ENCODE measurements around the gene LCLAT1. TPM values are rescaled to one million over a fixed set of nuclear protein-coding genes. Genes with fewer than 3 reads are reported as not detected.
"Not testable (repeated sequence)": the region's sequence is repeated elsewhere in the genome, so short reads cannot be mapped to it uniquely, and the experiment has no call there.

Gene LCLAT1
- polyA plus RNA-seq, 5 donors = 10.6 to 15.9 (median 12.7) TPM

DNA sequence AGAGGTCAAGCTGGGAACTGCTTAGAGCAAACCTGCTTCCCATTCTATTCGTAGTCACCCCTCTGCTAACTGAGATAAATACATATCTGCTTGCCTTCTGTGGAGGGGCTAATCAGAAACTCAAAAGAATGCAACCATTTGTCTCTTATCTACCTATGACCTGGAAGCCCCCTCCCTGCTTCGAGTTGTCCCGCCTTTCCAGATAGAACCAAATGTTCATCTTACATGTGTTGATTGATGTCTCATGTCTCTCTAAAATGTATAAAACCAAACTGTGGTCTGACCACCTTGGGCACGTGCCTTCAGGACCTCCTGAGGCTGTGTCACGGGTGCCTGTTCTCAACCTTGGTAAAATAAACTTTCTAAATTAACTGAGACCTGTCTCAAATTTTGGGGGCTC, 66.6 kb downstream of the LCLAT1 start:
- DNase-seq = not testable (repeated sequence)

DNA sequence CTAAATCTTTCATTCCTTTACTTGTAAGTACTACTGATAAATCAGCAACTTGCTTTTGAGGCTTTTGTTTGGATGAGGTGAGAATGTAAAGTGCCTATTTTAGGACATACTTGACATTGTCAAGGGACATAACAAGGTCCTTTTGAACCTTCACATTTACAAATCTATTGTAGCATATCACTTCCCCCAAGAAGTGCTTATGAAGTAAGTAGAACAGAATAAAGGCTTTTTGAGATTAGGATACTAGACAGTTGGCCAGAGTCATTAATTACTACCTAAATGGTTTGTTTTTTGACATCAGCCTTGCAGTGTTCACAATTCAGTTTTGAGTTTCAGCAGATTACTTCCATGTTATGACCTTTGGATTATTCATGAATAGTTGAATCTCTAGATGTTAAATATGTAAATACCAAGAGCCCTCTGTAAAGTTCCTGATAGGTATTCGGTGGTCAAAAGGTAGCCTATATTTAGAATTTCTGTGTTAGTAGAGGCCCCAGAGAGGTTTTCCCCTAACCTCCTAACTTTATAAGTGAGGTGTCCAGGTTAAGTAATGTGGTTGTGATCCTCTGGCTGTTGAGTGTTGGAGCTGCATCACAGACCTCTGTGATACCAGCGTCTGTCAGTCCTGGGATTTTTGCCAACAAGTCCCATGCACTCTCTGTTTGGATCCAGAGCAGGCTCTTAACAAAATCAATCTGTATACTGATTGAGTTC, 67.2 kb downstream of the LCLAT1 start:
- peak; percentile 45 to 53 for DNase-seq

DNA sequence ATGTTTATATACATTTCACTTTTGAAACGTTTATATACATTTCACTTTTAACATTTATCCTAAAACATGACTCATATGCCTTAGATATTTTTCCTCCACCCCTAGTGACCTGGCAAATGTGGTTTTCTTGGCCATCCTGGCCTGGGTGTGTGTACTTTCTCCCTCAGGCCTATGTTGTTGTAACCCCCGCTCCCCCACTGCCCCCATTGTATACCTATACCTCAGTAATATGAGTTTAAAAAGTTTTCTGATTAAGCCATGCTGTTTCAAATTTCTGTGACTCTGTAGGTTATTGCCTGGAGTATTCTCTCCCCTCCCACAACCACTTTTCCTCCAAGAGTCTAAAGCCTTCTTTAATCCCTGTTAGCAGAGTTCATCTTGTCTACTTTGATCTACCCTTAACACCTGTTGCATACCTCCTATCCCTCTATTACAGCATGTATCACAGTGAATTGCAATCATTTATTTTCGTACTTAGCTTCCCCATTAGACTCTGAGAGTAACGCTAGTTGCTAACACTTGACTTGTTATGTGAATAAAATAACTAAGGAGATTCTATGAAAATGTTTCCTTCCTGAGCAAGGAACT, 67.9 kb downstream of the LCLAT1 start:
- no peak for DNase-seq

DNA sequence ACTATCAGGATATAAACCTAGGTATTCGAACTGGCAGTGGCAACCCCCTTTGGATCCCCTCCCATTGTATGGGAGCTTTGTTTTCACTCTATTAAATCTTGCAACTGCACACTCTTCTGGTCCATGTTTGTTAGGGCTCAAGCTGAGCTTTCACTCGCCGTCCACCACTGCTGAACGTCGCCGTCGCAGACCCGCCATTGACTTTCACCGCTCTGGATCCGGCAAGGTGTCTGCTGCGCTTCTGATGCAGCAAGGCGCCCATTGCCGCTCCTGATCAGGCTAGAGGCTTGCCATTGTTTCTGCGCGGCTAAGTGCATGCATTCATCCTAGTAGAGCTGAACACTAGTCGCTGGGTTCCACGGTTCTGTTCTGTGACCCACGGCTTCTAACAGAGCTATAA, 69.1 kb downstream of the LCLAT1 start:
- no peak for DNase-seq

DNA sequence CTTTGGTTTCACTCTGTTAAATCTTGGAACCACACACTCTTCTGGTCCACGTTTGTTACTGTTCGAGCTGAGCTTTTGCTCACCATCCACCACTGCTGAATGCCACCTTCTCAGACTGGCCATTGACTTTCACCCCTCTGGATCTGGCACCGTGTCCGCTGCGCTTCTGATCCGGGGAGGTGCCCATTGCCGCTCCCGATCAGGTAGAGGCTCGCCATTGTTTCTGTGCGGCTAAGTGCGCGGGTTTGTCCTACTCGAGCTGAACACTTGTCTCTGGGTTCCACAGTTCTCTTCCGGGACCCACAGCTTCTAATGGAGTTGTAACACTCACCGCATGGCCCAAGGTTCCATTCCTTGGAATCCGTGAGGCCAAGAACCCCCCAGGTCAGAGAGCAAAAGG, 72.8 kb downstream of the LCLAT1 start:
- DNase-seq = no peak

DNA sequence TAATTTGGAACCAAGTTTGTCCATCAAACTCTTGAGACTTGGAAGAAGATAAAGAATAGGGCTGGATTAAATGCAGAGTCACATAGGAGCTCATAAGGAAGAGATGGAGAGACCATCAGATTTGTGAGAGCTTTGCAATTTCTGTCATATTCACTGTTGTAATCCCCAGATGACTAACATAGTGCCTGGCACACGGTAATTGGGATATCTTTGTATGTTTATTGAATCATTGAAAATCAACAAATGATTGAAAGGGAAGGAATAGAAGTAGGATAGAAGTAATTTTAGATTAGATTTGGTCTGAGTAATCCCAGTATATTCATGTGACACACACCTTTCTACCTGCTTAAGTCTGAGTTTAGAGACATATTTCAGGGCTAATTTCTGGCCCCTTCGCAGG, 75.4 kb downstream of the LCLAT1 start:
- DNase-seq = no peak

DNA sequence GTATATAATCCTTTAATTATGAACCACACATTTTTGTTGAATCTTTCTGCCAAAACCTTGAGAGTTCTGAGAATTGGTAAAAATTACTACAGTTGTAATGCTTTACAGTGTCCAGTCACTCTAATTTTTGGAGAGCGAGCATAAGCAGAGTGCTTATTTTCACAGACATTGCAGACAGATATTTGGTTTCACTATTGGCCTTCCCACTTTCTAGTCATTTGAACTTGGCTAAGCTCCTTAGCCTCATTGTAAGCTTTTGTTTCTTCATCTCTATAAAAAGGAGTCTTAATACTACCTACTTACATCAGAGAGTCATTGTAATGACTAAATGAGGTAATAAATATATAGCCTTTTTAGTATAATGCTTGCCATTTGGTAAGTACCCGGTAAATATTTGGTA, 80.4 kb downstream of the LCLAT1 start:
- DNase-seq = no peak

DNA sequence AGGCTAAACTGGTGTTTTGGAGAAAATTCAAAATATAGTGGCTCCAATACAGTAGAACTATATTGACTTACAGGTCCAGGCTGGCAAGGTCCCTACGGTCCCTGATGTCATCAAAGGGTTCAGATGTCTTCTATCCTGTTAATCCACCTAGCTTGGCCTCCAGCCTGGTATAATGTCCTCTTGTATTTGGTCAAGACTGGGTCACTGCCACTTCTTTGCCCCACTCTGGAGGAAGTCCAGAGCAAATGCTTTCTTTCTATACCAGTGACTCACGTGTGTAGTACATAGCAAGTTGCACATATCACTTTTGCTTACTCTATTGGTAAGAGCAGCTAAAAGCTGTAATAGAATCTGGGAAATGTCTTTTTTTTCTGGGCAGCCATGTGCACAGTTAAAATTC, 80.8 kb downstream of the LCLAT1 start:
- no peak for DNase-seq

DNA sequence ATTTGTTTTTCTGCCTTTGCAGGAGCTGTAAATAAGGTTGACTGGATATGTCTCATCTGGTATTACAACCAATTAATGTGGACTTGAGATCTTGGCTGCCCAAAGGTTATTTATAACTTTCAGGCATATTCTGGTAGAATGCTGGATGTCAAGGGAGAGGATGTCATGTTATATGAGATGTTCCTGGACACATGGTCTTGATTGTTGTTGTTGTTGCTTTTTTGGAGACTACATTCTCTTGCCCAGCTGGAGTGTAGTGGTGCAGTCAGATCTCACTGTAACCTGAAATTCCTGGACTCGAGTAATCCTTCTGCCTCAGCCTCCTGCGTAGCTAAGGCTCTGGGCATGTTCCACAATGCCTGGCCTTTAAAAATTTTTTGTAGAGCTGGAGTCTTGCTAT, 83.3 kb downstream of the LCLAT1 start:
- no peak for DNase-seq

DNA sequence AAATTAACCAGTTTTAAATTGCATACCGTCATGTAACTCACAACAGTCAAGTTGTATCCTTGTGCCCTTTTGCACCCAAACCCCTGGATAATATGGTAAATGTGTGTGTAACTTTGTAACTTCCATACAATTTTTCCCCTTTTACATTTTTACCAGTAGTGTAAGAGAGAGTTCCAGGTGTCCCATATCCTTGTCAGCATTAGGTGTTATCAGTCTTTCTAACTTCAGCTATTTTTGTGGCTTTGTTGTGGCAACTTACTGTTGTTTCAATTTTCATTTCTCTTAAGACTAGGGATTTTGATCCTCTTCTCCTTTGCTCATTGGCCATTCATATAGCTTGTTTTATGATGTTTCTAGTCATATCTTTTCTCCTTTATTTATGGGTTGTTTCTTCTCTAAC, 94.6 kb downstream of the LCLAT1 start:
- no peak for DNase-seq

DNA sequence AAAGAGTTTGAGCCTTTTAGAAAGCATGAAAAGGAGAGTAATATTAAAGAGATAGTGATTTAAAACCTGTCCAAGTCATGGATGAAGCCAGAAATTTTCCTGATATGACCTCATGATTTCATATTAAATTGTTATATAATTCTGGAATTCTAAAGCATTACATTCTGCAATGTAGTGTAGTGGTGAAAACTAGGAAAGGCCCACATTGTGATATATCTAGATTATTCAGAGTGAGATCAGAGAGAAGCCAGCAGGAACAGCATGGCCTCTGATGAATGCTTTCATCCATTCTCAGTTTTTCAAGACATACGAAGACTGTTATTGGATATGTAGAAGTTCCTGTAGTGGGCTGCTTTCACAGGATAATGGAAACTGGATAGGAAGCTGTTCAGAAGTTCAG, 98.8 kb downstream of the LCLAT1 start:
- DNase-seq = no peak

DNA sequence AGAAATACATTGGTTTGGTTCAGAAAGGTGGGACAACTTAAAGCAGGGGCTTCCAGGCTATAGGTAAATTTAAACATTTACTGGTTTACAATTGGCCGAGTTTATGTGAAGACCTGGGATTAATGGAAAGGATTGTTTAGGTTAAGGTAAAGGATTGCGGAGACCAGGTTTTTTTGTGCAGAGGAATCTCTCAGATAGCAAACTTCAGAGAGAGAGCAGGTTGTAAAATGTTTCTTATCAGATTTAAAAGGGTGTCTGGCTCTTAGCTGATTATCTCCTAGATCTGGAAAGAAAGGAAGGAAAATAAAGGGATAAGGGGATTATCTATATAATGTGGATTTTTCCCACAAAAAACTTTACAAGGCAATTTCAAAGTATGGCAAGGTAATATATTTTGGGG, 101.3 kb downstream of the LCLAT1 start:
- no peak for DNase-seq

DNA sequence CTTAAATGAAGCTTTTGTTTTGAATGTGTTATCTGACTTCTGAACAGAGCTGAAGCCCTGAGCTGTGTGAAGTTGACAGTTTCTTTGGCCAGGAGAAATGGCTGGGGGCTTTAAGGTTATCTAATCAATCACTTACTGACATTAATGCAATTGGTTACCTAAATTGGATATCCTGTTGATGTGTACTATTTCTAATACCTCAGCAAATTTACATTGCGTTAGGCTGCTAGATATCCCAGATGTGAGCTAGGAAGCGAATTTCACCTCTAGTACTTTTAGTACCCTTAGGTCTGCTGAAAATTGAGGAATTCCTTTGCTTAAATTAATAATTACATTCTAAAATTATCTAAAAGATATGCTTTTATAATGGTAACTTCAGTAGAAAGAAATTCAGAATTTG, 102.0 kb downstream of the LCLAT1 start:
- no peak for DNase-seq

DNA sequence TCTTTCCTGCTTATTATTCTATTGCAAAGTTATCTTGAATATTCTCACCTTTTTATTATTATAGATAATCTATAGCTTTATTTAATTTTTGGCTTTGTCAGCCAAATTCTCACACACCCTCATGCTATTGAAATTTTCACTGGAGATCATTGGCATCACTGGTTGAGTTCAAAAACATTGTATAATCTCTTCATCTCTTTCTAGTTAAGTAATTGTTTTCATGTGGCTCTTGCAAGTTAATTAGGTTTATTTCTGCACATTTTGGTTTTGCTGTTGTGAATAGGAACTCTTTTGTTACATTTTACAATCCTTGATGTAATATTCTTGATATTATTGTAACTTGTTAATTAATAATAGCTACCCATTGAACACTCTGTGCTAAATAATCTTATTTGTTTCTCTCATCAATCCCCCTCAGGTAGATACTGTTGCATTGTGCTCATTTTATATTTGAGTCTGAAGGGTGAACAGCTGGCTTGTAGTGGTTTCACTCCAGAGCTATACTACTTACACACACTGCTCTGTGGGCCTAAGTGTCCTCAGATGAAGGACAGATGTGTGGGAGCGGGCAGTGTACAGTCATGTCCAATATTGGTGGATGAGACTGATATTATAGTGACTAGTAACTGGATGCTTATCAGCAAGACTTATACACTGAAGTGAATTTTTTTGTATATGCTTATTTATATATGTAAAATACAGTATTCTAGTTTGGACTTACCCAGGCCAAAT, 112.7 kb downstream of the LCLAT1 start:
- DNase-seq = peak; percentile 52 to 61

DNA sequence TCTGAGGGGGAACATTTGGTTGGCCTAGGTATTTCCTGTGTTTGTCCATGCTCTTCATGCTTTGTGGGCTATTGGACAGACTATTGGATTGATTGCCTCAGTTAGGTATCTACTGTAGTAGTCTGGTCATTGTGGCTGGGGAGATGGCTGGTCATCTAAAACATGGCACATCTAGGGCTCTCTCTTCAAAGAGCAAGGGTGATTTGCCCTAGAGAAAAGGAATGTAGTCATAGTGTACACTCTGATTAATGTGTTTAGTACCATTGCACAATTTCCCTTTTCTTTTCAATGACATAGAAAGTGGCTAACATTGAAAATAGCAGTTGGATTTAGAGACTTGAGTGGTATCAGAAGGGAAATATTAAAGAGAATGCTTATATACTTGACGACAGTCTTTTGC, 114.3 kb downstream of the LCLAT1 start:
- DNase-seq = no peak

DNA sequence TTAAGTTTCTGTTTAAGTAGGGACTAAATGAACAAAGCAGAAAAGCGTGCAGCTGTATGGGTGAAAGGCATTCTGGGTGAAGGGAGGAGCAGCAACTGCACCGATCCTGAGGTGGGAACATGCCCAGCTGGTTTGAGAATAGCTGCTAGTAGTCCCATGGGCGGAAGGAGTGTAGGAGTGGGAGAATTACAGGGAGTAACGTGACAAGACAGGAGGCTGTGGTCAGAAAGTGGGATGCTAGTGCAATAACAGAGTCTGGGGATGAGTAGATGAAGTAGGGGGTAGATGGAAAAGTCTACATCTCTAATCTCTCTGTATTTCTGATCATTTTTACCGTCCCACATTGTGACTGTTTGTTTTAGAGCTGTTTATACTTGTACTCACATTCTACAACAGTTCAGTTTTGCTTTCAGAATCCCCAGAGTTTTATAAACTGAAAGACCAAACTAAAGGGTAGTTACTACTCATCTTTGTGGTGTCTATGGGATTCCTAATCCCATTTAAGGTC, 118.9 kb downstream of the LCLAT1 start:
- no peak for DNase-seq

DNA sequence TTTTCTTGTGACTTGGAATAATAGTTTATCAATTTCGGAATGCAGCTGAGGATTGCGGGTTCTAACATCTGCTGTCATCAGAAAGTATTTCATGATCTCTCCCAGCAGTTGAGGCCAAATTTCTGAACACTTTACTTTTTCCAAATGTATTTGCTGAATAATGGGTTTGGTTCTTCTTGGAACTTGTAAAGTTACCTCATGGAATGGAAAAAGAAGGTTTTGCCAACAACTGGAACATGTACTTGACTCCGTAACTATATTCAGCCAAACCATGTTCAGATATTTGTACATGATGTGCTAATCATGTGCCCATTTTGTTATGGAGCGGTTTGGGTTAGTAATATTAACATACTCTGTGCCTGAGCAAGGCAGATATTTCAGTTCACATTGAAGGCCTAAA, 119.6 kb downstream of the LCLAT1 start:
- DNase-seq = no peak

DNA sequence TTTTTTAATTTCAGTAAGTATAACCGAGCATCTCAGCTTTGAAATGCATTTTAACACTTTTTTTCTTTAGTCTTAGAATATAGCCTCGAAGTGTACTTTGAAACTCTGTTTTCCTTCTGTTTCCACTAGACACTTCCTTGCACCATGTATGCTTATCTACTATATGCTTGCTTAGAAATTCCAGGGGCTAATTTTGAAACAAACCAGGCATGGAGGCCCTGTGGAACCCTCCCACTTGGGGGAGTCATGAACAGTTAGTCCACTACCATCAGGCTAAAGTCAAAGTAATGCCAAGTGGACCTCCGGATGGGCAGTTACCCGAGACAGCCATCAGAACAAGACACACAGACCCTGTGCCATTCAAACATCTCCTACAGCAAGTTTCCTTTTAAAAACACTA, 120.3 kb downstream of the LCLAT1 start:
- DNase-seq = no peak

DNA sequence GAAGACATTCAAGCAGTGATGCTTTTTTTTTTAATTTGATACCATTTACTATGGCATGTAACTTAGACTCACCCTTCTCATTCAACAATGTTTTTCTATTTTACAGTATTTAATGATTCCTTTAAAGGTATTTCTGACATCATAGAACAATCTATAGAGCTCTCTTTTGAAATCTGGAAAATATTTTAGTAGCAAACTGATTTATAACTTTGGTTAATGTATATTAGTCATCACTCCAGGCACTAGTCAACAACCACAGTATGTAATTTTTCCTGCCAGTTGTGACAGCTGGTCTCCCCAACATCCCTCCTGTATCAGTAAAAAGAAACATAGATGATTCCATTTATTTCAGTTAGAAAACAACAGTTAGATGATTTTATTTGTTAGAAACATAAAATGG, 122.9 kb downstream of the LCLAT1 start:
- DNase-seq = no peak

DNA sequence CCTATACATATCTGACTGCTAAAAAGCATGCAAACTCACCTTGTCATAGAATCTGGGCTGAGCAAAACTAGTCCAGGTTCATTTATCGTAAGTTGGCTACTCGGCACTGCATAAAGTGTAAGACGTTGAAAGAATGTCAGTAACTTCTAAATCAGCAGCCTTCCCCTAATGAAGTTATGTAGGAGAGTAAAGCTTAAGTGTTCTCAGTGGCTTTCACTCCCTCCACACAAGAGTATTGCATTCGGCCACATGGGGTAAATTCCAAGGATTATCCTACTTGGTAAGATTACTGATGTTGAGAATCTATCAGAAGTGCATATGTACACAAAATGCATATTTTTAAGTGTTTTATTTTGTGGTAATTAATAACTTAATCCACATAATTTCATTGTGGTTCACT, 130.1 kb downstream of the LCLAT1 start:
- DNase-seq = no peak

DNA sequence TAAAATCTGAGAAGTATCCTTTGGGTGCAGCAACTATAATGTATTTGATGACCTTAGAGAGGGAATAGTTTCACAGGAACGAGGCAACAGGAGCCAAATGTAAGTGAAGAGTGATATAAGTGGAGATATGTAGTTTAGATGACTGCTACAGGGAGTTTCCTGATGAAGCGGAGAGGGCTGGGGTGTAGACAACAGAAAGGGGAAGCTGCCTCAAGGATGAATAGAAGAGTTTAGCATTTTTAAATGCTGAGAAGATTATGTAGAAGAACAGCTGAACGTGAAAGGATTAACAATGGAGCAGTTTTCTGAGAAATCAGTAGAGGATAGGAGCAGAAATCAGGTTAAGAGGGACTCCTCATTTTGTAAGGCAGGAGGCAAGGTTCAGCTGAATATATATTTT, 133.3 kb downstream of the LCLAT1 start:
- DNase-seq = no peak

DNA sequence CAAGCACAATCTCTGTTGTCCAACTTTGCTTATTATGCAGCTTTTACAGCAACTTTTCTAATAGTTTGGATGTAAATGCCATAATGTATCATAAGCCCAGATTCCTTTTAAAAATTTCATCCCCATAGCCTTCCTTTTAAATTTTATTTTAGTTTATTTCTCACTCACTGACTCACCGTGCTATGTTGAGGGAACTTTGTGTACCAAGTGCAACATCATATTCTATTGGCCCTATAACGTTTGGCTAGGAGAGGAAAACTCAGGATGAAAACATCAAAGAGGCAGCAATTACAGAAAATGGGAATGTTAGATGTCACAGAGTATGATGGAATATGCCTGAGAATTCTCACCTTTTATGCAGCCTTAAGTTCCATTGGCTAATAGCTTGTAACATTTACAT, 135.5 kb downstream of the LCLAT1 start:
- no peak for DNase-seq

DNA sequence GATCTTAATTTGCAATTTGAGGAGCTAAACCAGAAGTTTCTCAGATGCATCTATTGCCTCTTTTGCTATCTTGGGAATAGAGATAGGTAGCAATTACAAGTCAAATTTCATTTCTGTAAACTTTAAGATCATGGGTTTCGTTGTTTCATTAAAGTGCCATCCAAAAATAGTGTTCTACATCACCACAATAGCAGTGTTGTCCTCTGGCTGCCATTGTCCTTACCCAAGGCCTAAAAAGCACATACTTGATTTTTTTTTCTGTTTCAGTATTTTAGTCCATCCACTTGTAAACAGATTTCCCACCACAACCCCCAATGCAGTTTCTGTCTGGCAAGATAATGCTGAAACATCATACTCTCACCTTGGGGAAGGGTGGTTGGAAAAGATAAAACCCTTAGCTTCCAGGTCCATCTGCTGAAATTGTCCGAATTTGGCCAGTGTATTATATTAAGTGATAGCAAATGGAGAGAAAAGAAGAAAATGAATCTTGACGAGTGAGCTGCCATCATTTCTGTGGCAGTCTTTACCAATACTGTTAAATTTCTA, 136.2 kb downstream of the LCLAT1 start:
- no peak for DNase-seq

Data from right lung (tissue), 5 donors.